ENCODE data around the gene PCDHGB5.
"Not testable (repeated sequence)": the region's sequence is repeated elsewhere in the genome, so short reads cannot be mapped to it uniquely, and the experiment has no call there.

PCDHGB5 gene

GRCh38 chr5:141409598-141410306 is 12.0 kb downstream of the PCDHGB5 start:
- no peak for DNase-seq (ENCODE audit: low read depth in 2 of 2, low spot score in 1 of 2)

DNA sequence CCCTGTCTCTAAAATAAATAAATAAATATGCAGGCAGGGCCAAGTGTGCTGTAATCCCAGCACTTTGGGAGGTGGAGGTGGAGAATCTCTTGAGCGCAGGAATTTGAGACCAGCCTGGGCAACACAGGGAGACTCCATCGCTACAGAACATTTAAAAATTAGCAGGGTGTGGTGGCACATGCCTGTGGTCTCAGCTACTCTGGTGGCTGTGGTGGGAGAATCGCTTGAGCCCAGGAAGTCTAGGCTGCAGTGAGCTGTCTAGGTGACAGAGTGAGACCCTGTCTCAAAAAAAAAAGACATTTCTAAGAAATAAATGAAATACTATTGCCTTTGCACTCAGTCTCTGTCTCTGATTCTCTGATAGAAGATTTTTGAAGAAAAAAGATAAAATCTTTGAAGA is 13.8 kb downstream of the PCDHGB5 start:
- no peak for DNase-seq (ENCODE audit: low read depth in 2 of 2, low spot score in 1 of 2)

GRCh38 chr5:141412854-141413539 is 15.2 kb downstream of the PCDHGB5 start, which contains the start of gene PCDHGA10:
Gene PCDHGA10, plus strand, starts transcription at chr5:141412987. Its CDS starts 189 bp downstream, at chr5:141413176.
- no peak for DNase-seq (ENCODE audit: low read depth in 2 of 2, low spot score in 1 of 2)

DNA sequence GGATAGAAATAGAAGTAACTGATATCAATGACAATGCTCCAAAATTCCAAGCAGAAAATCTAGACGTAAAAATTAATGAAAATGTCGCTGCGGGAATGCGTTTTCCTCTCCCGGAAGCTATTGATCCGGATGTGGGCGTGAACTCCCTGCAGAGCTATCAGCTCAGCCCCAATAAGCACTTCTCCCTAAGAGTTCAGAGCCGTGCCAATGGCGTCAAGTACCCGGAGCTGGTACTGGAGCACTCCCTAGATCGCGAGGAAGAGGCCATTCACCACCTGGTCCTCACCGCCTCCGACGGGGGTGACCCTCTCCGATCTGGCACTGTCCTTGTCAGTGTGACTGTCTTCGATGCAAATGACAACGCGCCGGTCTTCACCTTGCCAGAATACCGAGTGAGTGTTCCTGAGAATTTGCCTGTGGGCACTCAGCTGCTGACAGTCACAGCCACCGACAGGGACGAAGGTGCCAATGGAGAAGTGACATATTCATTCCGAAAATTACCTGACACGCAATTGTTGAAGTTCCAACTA is 15.9 kb downstream of the PCDHGB5 start:
- DNase-seq (ENCODE audit: low read depth in 2 of 2, low spot score in 1 of 2): no peak

- not testable (repeated sequence) for DNase-seq (ENCODE audit: low read depth in 2 of 2, low spot score in 1 of 2)
Measured at GRCh38 chr5:141414548-141415274, 17.0 kb downstream of the PCDHGB5 start.

- not testable (repeated sequence) for DNase-seq (ENCODE audit: low read depth in 2 of 2, low spot score in 1 of 2)
Measured at GRCh38 chr5:141415275-141415618, 17.5 kb downstream of the PCDHGB5 start.

DNA sequence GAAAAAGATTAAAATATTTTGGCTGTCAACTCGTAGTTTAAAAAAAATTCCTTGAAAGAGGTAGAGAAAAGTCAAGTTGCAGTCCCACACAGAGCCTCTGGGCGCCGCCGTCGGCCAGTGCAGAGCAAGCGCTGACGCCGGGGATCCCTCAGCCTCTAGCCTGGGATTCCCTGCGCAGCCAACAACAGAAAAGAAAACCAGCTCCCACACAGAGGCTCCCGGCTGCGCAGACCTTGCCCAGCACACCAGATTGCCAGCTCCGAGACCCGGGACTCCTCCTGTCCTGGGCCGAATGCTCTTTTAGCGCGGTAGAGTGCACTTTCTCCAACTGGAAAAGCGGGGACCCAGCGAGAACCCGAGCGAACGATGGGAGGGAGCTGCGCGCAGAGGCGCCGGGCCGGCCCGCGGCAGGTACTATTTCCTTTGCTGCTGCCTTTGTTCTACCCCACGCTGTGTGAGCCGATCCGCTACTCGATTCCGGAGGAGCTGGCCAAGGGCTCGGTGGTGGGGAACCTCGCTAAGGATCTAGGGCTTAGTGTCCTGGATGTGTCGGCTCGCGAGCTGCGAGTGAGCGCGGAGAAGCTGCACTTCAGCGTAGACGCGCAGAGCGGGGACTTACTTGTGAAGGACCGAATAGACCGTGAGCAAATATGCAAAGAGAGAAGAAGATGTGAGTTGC is 19.9 kb downstream of the PCDHGB5 start, which contains the start of gene PCDHGB7:
Gene PCDHGB7 (plus strand): TSS at position 184 of the 679 bp plus-strand sequence. CDS start 183 bp downstream, at position 367.
- DNase-seq (ENCODE audit: low read depth in 2 of 2, low spot score in 1 of 2): not testable (repeated sequence)

- DNase-seq (ENCODE audit: low read depth in 2 of 2, low spot score in 1 of 2): no peak
Measured at GRCh38 chr5:141419074-141419880, 21.5 kb downstream of the PCDHGB5 start.

- no peak for DNase-seq (ENCODE audit: low read depth in 2 of 2, low spot score in 1 of 2)
Measured at GRCh38 chr5:141420855-141421488, 23.2 kb downstream of the PCDHGB5 start, which contains the start of gene PCDHGA11. Gene PCDHGA11, plus strand, starts transcription at chr5:141421051. Its CDS starts 177 bp downstream, at chr5:141421228.

GRCh38 chr5:141421489-141421855 is 23.7 kb downstream of the PCDHGB5 start:
- DNase-seq (ENCODE audit: low read depth in 2 of 2, low spot score in 1 of 2): no peak

DNA sequence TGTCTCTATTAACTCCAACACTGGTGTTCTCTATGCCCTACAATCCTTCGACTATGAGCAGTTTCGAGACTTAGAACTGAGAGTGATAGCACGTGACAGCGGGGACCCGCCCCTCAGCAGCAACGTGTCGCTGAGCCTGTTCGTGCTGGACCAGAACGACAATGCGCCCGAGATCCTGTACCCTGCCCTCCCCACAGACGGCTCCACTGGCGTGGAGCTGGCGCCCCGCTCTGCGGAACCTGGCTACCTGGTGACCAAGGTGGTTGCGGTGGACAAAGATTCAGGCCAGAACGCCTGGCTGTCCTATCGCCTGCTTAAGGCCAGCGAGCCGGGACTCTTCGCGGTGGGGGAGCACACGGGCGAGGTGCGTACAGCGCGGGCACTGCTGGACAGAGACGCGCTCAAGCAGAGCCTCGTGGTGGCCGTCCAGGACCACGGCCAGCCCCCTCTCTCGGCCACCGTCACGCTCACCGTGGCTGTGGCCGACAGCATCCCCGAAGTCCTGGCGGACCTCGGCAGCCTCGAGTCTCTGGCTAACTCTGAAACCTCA is 25.1 kb downstream of the PCDHGB5 start:
- no peak for DNase-seq (ENCODE audit: low read depth in 2 of 2, low spot score in 1 of 2)

GRCh38 chr5:141427783-141428426 is 30.2 kb downstream of the PCDHGB5 start:
- no peak for DNase-seq (ENCODE audit: low read depth in 2 of 2, low spot score in 1 of 2)

GRCh38 chr5:141430332-141431113 is 32.8 kb downstream of the PCDHGB5 start, which contains the start of gene PCDHGA12:
Gene PCDHGA12, plus strand, starts transcription at chr5:141430507. Its CDS starts 253 bp downstream, at chr5:141430760.
- no peak for DNase-seq (ENCODE audit: low read depth in 2 of 2, low spot score in 1 of 2)

- DNase-seq (ENCODE audit: low read depth in 2 of 2, low spot score in 1 of 2): no peak
Measured at GRCh38 chr5:141431286-141431685, 33.5 kb downstream of the PCDHGB5 start.

- DNase-seq (ENCODE audit: low read depth in 2 of 2, low spot score in 1 of 2): not testable (repeated sequence)
Measured at GRCh38 chr5:141432308-141432707, 34.6 kb downstream of the PCDHGB5 start.

DNA sequence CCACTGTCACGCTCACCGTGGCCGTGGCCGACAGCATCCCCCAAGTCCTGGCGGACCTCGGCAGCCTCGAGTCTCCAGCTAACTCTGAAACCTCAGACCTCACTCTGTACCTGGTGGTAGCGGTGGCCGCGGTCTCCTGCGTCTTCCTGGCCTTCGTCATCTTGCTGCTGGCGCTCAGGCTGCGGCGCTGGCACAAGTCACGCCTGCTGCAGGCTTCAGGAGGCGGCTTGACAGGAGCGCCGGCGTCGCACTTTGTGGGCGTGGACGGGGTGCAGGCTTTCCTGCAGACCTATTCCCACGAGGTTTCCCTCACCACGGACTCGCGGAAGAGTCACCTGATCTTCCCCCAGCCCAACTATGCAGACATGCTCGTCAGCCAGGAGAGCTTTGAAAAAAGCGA is 35.0 kb downstream of the PCDHGB5 start:
- DNase-seq (ENCODE audit: low read depth in 2 of 2, low spot score in 1 of 2): not testable (repeated sequence)

DNA sequence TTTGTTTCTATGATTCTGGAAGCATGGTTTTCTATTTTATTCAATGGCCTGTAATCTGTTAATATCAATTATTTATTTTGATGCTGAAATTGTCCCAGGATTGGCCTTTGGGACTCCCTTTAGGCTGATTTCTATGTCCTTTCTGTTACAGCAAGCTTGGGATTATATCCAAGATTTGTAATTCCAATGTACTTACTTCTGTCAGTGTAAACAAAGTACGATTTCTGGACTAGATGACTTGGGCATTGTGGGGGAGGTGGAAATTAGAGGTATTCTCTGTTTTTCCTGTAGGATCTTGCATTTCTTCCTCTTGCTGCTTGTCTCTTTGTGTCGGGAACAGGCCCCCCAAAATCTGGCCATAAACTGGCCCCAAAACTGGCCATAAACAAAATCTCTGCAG is 36.3 kb downstream of the PCDHGB5 start:
- no peak for DNase-seq (ENCODE audit: low read depth in 2 of 2, low spot score in 1 of 2)

DNA sequence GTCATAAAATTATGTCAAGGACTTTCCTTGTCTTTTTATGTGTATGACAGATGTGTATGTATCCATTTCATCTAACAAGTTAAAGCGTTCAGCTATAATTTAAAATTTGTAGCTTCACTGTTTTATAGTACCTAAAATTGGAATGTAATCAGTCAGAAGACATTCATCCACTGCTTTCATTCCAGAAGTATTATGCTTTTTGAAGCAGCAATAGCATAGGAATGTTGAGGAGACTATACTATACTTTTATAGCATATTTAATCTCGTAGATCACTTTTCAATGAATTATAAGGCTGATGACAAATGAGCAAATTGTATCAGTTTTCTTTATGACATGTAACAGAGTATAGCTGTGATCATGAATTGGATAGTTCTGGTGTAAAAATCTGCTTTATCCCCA is 39.5 kb downstream of the PCDHGB5 start:
- DNase-seq (ENCODE audit: low read depth in 2 of 2, low spot score in 1 of 2): no peak

Data from stimulated activated CD8-positive, alpha-beta memory T cell treated with anti-CD3 and anti-CD28 coated beads, Interleukin-4, amount 100 ng/mL, for 4 hours (primary cell).